HG03159 (cell line): ENCODE measurements around the gene SPRN.
"Not testable (repeated sequence)": the region's sequence is repeated elsewhere in the genome, so short reads cannot be mapped to it uniquely, and the experiment has no call there.

ENCODE experiments used
- ATAC-seq: cut with Tn5 transposase; IDR thresholded peaks from one replicate; pipeline ENCODE4 v1.9.1; 2021; ENCODE audit warnings: mild to moderate bottlenecking, moderate library complexity; ENCODE audit not compliant: unreplicated experiment

The SPRN gene

GRCh38 chr10:133441356-133441755 is 16.9 kb upstream of the SPRN start:
- ATAC-seq = not testable (repeated sequence)

DNA sequence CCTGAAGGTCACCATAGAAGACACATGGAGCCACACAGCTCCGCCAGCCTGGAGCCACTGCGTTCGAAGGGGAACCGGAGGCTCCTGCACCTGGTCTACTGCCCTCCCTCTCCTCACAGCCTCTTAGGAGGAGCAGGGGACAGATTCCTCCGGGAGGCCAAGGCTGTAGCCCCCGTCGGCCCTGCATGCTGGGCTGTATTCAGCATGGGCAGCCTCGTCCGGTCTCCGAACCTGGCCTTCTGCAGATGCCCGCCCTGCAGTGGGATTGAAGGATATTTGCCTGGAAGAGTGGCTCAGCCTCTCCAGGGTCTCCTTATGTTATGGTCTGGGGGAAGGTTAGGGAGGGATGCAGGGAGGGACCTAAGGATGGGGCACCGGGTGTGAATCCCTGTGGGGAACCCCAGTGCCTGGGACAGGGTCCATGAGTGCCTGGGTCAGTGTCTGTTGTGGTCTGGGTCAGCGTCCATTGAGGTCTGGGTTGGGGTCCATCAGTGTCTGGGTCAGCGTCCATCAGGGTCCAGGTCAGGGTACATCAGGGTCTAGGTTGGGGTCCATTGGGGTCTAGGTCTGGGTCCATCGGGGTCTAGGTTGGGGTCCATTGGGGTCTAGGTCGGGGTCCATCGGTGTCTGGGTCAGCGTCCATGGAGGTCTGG is 16.3 kb upstream of the SPRN start:
- ATAC-seq = no peak

- ATAC-seq = no peak
Observed at GRCh38 chr10:133439517-133440461, 15.4 kb upstream of the SPRN start.

DNA sequence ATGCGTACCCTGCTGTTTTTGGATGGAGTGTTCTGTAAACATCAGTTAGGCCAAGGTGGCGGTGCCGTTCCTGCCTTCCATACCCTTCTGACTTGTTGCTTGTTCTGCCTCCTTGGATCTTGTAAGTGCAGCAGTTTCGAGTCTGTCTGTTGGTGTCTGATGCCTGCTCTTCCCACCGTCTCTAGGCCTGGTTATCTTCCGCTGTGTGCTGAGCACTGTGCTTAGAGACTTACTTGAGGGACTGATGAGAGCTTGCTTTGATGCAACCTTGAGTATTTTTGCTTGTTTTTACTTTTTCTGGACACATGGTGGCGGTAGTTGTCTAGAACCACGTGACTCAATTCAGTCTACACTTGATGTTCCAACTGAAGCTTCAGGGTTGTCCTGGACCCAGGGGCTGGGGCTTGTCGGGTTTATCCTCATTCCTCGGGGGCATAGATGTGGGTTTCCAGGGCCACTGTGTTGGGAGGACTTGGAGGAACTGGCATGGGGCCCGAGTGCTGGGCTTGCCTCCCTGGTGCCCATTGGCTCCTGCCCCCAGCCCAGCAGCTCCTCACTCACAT is 14.4 kb upstream of the SPRN start:
- no peak for ATAC-seq

- not testable (repeated sequence) for ATAC-seq
Observed at GRCh38 chr10:133432789-133433188, 8.4 kb upstream of the SPRN start.

DNA sequence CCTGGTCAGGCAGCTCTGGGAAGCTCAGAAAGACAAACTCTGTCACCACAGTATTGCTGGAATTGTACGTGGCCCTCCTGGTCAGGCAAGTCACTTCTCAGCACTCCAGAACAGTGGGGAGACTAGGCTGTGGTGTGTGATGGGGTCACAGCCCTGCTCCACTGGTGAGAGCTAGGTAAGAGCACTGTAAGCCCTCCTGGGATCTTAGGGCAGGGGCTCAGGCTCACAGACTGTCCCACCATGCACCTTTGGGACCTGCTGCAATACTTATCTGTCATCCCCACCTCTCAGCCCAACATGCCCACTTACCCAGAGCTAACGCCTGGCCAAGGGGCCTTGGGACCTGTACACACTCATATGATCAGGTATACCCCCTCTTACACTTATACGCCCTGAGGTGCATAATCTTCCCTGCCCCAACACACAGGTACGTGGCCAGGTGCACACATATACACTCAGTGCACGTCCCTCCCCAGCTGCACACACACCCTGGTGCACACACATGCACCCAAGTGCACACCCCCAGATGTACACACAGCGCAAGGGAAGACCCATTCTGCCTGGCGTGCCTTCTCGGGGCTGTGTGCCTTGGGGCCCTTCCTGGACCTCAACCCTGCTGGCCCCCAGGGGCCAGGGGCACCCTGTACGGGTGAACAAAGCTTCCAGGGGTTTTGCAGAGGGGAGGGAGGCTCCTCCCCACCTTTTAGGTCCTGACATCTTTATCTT is 7.6 kb upstream of the SPRN start:
- not testable (repeated sequence) for ATAC-seq

GRCh38 chr10:133429571-133429970 is 5.1 kb upstream of the SPRN start:
- ATAC-seq = not testable (repeated sequence)

GRCh38 chr10:133424102-133424501 is 323 bp downstream of the SPRN start:
- not testable (repeated sequence) for ATAC-seq

GRCh38 chr10:133422807-133423771 is 1.3 kb downstream of the SPRN start:
- no peak for ATAC-seq

DNA sequence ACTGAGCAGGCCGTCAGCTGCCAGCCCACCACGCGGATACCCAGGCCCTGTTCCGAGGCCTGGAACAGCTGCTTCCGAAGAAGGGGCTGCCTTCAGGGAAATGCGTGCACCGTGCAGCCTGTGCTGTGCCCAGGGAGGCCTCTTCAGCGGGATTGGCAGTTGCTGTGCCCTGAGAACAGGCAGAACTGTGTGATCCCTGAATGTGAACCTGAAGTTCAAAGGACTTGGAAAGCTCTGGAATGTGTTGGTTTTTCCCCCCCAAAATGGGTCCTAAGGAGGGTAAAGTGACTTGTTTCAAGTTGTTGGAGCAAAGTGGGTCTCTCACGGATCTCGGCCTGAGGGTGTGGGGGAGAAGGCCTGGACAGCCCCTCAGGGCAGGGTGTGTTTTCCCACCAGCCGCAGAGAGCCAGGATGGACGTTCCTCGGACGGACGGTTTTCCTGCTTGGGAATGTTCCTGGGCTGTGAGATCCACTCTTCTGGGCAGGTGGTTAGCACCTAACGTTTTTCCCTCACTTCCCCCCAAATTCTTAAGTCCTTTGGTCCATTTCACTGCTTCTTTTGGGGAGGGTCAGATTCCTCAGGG is 2.1 kb downstream of the SPRN start:
- no peak for ATAC-seq

- no peak for ATAC-seq
Observed at GRCh38 chr10:133421336-133422222, 2.8 kb downstream of the SPRN start.

DNA sequence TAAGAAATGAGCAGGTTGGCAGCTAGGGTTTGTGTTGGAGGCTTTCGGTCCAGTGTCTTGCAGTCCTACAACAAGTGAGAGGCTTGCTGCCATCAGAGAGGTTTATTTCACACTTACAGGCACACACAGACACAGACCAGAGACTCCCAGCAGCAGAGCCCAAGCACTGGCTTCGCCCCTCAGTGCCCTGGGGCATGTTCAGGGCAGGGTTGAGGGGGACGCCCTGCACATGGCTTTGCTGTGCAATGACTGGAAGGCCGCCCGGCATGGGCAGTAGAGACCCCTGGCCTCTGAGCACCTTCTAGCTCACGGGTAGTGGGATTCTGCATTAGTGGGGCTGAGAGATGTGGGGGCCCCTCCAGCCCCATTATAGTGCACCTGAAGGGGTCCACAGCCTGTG is 3.8 kb downstream of the SPRN start:
- ATAC-seq = no peak

DNA sequence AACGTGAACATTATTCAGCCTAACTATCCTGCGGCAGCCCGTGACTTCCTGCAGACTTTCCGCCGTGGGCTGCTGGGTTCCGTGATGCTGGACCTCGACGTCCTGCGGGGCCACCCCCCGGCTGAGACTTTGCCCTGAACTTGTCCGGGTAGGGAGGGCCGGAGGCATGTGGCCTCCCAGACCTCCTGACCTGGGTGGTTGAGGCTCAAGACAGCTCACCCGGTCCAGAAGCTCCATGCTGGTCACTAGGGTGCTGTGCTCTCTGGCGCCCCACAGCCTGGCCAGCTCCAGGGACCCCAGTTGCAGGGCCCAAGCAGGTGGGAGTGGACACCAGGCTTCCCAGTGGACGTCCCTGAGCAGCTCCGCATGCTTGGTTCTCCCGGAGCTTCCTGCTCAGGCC is 4.4 kb downstream of the SPRN start:
- ATAC-seq = no peak

GRCh38 chr10:133419211-133419950 is 5.0 kb downstream of the SPRN start:
- ATAC-seq = no peak

- ATAC-seq = no peak
Observed at GRCh38 chr10:133418289-133418993, 6.0 kb downstream of the SPRN start.

GRCh38 chr10:133415752-133416151 is 8.7 kb downstream of the SPRN start:
- no peak for ATAC-seq

GRCh38 chr10:133414401-133414800 is 10.0 kb downstream of the SPRN start:
- ATAC-seq = not testable (repeated sequence)
